Fibroblast of upper back skin (primary cell): ENCODE measurements around the gene S100A8.
"Not testable (repeated sequence)": the region's sequence is repeated elsewhere in the genome, so short reads cannot be mapped to it uniquely, and the experiment has no call there.

ENCODE experiments used
- DNase-seq: peaks from one replicate; pipeline ENCODE4 v3.0.0-alpha.2; 2013

Gene S100A8

DNA sequence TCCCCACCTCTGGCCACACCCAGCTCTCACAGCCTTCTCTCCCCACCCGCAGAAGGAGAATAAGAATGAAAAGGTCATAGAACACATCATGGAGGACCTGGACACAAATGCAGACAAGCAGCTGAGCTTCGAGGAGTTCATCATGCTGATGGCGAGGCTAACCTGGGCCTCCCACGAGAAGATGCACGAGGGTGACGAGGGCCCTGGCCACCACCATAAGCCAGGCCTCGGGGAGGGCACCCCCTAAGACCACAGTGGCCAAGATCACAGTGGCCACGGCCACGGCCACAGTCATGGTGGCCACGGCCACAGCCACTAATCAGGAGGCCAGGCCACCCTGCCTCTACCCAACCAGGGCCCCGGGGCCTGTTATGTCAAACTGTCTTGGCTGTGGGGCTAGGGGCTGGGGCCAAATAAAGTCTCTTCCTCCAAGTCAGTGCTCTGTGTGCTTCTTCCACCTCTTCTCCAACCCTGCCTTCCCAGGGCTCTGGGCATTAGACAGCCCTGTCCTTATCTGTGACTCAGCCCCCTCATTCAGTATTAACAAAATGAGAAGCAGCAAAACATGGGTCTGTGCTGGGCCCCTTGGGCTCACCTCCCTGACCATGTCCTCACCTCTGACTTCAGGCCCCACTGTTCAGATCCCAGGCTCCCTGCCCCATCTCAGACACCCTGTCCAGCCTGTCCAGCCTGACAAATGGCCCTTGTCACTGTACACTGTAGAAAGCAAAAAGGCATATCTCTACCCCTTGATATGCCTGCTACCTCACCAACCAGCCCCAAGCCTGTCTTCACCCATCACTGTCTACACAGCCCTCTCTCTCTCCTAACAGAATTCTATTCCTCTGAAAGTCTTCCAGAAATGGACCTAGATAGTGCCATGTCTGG is 30.0 kb downstream of the S100A8 start:
- DNase-seq = no peak

DNA sequence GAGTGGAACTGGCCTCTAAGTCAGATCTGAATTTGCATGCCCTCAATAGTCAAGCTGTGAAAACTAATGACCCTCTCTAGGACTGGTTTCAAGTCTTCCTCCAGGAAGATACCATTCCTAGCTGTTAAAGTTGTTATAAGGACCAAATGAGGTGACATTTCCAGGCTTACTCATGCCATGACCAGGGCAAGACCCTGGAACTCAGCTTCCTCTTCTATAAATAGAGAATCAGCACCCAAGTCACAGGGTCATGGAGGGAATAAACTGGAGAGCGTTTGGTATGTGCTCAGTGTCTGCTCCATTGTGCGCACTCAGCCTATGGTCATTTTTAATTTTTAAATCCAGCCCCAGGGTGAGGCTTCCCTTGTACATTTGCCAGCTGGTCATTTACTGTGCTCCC is 30.7 kb downstream of the S100A8 start:
- no peak for DNase-seq

DNA sequence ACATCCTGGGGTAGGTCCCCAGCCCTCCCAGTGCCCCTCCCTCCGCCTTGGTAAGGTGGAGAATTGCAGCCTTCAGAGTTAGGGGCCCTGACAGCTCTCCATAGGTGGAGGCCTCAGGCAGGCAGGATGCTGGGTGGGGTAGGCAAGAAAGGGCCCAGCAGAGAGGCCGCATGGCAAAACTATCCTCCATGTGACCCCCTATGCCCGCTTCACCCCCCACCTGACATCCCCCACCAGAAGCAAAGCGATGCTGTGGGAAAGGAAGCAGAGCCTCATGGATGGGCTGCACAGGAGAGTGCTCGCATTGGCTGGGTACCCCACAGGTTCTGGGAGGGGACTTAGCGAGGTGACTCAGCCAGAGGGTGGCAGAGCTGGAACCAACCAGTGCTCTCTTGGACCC is 31.6 kb downstream of the S100A8 start:
- DNase-seq = no peak

DNA sequence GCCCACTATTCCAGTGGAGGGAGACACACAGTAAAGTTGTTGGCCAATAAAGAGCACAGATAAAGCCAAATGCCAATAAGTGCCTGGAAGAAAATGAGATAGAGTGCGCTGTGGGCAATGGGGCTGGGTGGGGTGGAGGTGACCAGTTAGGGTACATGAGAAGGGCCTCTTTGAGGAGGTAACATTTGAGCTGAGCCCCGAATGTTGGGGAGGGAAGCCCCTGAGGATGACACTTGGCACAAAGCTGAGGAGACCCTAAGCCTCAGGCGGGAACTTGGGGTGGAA is 32.2 kb downstream of the S100A8 start:
- no peak for DNase-seq

GRCh38 chr1:153357853-153358690 is 32.8 kb downstream of the S100A8 start, which contains the start of gene S100A9:
TSS of gene S100A9 (plus strand) at chr1:153357854. CDS start at chr1:153358284, 430 bp downstream.
- DNase-seq = no peak

DNA sequence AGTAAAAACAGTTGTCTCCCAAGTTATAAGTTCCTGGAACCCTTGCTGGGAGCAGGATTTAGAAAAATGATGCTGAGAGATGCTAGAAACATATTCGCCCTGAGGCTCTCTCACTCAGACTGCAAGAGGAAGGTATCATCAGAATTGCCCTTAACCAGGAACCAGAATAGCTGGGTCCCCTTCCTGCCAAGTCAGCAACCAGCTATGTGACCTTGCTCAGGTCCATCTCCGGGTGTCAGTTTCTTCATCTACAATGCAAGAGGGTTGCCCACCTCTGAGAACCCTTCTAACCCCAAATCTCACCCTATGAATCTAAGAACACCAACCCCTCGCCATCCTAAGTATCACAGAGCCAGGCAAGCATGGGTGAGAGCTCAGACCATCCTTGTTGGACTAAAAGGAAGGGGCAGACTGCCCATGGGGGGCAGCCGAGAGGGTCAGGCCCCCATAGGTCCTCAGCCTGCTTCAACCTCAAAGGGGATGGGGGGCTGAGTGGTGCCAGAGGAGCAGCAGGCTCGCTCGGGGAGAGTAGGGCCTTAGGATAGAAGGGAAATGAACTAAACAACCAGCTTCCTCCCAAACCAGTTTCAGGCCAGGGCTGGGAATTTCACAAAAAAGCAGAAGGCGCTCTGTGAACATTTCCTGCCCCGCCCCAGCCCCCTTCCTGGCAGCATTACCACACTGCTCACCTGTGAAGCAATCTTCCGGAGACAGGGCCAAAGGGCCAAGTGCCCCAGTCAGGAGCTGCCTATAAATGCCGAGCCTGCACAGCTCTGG is 33.6 kb downstream of the S100A8 start:
- no peak for DNase-seq

GRCh38 chr1:153356392-153357075 is 34.3 kb downstream of the S100A8 start:
- no peak for DNase-seq

DNA sequence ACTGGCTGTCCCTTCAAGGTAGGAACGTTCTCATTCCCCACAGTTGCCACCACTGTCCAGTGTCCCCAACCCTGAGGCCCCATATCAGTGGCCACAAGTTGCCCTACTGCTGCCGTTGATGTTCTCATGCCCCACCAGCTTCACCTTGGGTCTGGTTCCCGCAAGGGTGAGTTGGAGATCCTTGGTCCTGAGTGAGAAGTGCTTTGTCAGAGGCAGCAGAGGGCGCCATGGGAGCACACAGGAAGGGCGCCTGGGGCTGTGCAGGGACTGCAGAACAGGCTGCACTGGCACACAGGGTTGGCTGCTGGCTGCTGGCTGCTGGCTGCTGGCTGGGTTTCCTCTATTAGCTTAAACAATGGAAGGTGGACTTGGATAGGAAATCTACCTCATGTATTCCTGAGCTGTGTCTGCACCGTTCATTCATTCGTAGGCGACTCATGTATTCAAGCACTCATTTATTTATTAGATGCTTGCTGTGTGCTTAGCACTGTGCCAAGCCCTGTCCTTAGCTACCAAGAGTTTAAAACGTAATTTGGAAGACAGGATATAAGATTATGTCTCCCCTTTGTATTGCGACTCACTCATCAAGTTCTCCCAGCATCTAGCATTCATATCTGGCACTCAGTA is 35.3 kb downstream of the S100A8 start:
- peak; percentile 37 for DNase-seq

DNA sequence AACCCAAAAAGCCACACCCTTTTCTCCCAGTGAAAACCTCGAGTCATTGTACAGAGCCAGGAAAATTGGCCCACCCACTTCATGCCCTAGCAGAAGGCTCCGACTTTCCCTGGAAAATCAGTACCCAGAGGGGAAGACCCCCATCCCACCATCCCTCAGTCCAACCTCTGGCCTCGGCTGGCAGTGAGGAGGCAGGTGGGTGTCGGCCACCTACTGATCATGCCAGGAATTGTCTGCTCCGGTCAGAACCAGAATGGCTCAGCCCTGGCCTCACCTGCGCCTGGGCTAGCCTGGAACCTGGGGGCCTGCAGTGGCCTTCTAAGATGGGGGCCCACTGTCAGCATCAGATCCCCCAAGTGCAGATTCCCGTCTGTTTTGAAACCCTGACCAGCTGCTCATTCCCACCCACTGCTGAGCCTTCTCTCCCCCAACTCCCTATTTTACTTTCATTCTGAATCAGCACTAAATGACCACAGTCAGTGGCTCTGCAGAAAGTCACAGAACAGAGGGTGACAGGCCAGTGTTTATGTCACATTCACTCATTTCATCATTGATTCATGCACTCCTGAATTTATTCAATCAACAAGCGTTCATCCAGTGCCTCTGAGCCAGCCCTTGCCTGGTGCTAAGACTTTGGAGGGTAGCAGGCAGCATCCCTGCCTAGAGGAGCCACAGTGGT is 36.2 kb downstream of the S100A8 start:
- DNase-seq = no peak

GRCh38 chr1:153353226-153353947 is 37.5 kb downstream of the S100A8 start:
- DNase-seq = peak; percentile 1

DNA sequence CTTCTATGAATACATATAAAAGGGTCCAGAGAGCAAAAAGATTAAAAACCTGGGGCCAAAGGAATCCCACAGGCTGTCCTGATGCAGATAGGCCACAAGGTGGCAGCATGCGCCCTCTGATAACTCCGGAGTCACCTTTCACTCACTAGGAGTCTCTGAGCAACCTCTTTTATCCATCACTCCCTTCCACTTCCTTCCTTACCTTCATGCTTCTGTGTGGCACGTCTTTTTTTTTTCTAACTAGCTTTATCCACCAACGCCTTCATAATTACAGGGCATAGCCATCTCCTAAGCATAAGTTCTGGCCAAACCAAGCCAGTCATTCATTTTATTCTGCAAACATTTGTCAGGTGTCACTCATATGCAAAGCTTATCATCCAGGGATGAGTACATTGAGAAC is 38.4 kb downstream of the S100A8 start:
- peak; percentile 59 for DNase-seq

- no peak for DNase-seq
Observed at GRCh38 chr1:153350321-153350957, 40.4 kb downstream of the S100A8 start.

DNA sequence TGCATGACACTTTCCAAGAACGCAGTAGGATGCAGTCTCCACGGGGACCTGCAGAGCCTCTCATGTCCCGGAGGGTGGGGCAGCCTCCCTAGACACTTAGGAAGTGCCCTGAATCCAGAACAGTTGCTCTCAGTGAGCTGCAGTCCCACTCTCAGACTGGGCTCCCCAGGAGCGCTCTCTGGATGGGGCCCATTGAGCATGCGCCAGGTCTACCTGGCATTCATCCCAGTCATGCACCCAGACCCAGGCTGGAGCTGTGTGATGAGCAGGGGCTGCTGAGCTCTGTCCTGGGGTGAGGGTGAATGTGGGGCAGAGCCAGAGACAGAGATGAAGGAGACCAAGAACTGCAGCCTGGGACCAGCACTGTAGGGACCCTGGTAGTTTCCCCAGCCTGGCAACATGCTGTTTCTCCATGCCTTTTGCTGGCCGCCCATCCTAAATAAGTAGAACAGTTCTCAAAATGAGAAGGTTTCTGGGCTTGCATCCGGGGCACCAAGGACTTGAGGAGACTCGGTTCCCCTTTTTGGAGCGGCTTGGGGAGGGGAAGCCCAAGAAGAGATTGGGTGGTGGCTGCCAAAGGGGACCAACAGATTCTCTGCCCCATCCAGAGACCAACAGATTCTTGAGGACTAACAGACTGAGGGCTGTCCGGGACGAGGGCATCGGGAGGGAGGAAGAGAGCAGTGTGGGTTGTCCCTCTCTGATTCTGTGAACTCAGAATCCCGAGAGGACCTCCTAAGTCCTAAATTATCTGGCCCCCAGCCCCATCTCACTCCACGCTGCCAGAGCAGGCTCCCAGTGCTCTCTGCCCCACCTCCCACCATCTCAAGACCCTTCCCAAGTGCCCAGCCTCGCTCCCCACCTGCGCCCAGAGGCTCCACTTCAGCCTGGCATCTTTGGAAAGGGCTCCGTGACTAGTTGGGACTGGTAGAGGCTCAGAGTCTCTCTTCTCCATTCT is 41.2 kb downstream of the S100A8 start:
- DNase-seq = no peak

GRCh38 chr1:153348511-153349362 is 42.1 kb downstream of the S100A8 start, which contains the start of gene PGLYRP4:
TSS of gene PGLYRP4 (minus strand) at chr1:153348841. CDS start at chr1:153347932, 909 bp downstream.
- no peak for DNase-seq

GRCh38 chr1:153347856-153348255 is 43.0 kb downstream of the S100A8 start:
- DNase-seq = no peak

- DNase-seq = not testable (repeated sequence)
Observed at GRCh38 chr1:153347049-153347448, 43.8 kb downstream of the S100A8 start.

- no peak for DNase-seq
Observed at GRCh38 chr1:153346077-153346723, 44.7 kb downstream of the S100A8 start.
